Stimulated activated CD8-positive, alpha-beta memory T cell treated with anti-CD3 and anti-CD28 coated beads, Interleukin-2, amount 100 ng/mL, for 48 hours (primary cell): ENCODE results near the gene GRHL3.

Experiments used
- DNase-seq, 2 donors: peaks; one replicate each; pipeline ENCODE4 v3.0.0-alpha.2; 2020; ENCODE audit warnings: low read depth in 2 of 2

Gene GRHL3

DNA sequence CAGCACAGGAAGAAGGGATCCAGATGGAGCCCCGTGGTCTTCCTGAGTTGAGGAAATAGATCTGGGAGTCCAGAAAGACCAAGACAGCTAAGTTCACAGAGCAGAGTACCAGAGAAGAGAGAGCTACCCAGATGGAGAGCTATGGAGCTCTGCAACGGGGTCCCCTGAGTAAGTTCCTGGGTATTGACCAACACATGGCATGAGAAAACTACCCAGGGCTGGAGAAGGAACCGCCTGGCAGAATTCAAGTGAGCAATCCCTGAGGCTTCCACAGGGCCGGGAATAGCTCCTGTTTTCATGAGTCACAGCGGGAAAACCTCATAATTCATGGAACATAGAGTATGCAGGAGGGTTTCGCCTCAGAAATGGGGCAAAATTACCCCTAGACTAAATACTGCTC is 74.7 kb downstream of the GRHL3 start:
- DNase-seq: no peak

DNA sequence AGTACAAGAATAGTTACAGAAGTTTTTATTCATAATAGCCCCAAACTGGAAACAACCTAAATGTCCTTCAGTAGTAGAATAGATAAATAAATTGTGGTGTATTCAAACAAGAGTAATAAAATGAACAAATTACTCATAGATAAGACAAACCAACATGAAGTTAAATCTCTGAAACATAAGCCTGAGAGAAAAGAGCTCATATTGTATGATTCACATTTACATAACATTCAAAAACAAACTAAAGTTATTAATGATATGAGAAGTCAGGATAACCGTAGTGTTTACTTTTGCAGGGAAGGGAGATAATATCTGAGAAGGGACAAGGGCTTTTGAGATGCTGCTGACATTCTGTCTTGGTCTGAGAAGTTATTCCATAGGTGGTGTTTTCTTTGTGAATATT is 80.9 kb downstream of the GRHL3 start:
- DNase-seq: no peak

DNA sequence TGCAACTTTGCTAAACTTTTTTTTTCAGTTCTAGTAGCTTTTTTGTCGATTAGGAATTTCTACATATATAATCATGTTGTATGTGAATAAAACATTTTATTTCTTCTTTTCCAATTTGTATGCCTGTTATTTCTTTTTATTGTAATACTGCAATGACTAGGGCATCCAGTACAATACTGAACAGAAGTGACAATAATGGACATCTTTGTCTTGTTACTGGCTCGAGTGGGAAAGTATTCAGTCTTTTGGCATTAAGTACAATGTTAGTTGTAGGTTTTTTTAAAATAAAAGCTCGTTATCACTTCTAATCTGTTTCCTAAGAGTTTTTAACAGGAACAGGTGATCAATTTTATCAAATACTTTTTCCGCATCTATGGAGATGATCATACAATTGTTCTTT is 84.6 kb downstream of the GRHL3 start:
- no peak for DNase-seq
